GM21825 (cell line): ENCODE data around the gene KIF15.
"Not testable (repeated sequence)": the region's sequence is repeated elsewhere in the genome, so short reads cannot be mapped to it uniquely, and the experiment has no call there.

Experiments used
- ATAC-seq: cut with Tn5 transposase; IDR thresholded peaks from one replicate; pipeline ENCODE4 v1.9.1; 2021; ENCODE audit warnings: mild to moderate bottlenecking, moderate library complexity; ENCODE audit not compliant: unreplicated experiment

KIF15 gene

GRCh38 chr3:44825264-44825925, 63.8 kb downstream of the KIF15 start:
- no peak for ATAC-seq

GRCh38 chr3:44827196-44827595, 65.6 kb downstream of the KIF15 start:
- ATAC-seq: no peak

- ATAC-seq: no peak
Measured at GRCh38 chr3:44831232-44831631, 69.6 kb downstream of the KIF15 start.

GRCh38 chr3:44832032-44832431, 70.4 kb downstream of the KIF15 start:
- no peak for ATAC-seq

GRCh38 chr3:44832965-44833364, 71.4 kb downstream of the KIF15 start:
- ATAC-seq: no peak

GRCh38 chr3:44833394-44833793, 71.8 kb downstream of the KIF15 start:
- ATAC-seq: no peak

GRCh38 chr3:44835684-44836083, 74.1 kb downstream of the KIF15 start:
- no peak for ATAC-seq

GRCh38 chr3:44842376-44842775, 80.8 kb downstream of the KIF15 start:
- no peak for ATAC-seq

GRCh38 chr3:44845528-44846520, 84.2 kb downstream of the KIF15 start:
- ATAC-seq: no peak

- ATAC-seq: no peak
Measured at GRCh38 chr3:44848634-44849033, 87.0 kb downstream of the KIF15 start.

- not testable (repeated sequence) for ATAC-seq
Measured at GRCh38 chr3:44856663-44857062, 95.1 kb downstream of the KIF15 start.

- ATAC-seq: no peak
Measured at GRCh38 chr3:44860117-44860516, 98.5 kb downstream of the KIF15 start.

GRCh38 chr3:44861412-44862225, 100.0 kb downstream of the KIF15 start, which contains the start of gene TMEM42:
TSS of gene TMEM42 (plus strand) at chr3:44861912. CDS start at chr3:44861925, 13 bp downstream.
- ATAC-seq: peak; percentile 96

GRCh38 chr3:44862226-44862637, 100.6 kb downstream of the KIF15 start:
- peak; percentile 23 for ATAC-seq

GRCh38 chr3:44865272-44866035, 103.9 kb downstream of the KIF15 start:
- ATAC-seq: no peak

- ATAC-seq: no peak
Measured at GRCh38 chr3:44867421-44868111, 106.0 kb downstream of the KIF15 start.

GRCh38 chr3:44870375-44871061, 108.9 kb downstream of the KIF15 start:
- no peak for ATAC-seq

- no peak for ATAC-seq
Measured at GRCh38 chr3:44874308-44874707, 112.7 kb downstream of the KIF15 start, which contains the start of gene TGM4. TSS of gene TGM4 (plus strand) at chr3:44874608. CDS start at chr3:44874679, 71 bp downstream.

GRCh38 chr3:44875596-44875995, 114.0 kb downstream of the KIF15 start:
- ATAC-seq: no peak
